ENCODE measurements around the gene SNCB. TPM values are rescaled to one million over a fixed set of nuclear protein-coding genes. Genes with fewer than 3 reads are reported as not detected.

SNCB gene
- total and polyA plus RNA-seq, 2 of the 8 experiments (the other 6 are each of a cell fraction or from before 2014, with no cell fraction given) = 4.2 to 5.9 TPM

- Histone ChIP-seq H4K5ac (ENCODE audit: insufficient read length, low read depth, low read length) (no peak overlapping the region), H4K91ac (replicated peaks; ENCODE audit: insufficient read length, low read length) (no peak overlapping the region), H3K9ac (replicated peaks in 1 of 4; ENCODE audit: extremely low read depth in 1 of 4, low read depth in 3 of 4, low read length in 3 of 4) (no peak overlapping the region), H3K23me2 (ENCODE audit: low read depth, low read length) (no peaks in the 10 kb centered on the region), H2BK20ac (ENCODE audit: low read length) (no peak overlapping the region), H3K4me1 (replicated peaks in 1 of 4; ENCODE audit: control insufficient read depth in 3 of 4, insufficient read depth in 4 of 4, low read length in 3 of 4) (peaks cover 0 to 2% (median under 1%) of the 10 kb centered on the region in 4 experiments; a peak in 1 of 7 replicates), H3K27me3 (replicated peaks in 1 of 4; ENCODE audit: control insufficient read depth in 3 of 4, extremely low read depth in 1 of 4, insufficient read depth in 3 of 4, low read length in 3 of 4) (peaks cover 0 to 2% (median 0%) of the 10 kb centered on the region in 4 experiments; a peak in 2 of 7 replicates), H2AK5ac (ENCODE audit: low read depth, low read length) (no peak overlapping the region), H2BK5ac (ENCODE audit: low read depth, low read length) (no peak overlapping the region), H3K4me3 (ENCODE audit: extremely low read depth in 1 of 4, insufficient read depth in 2 of 4, low read depth in 3 of 4, low read length in 4 of 4) (no peak overlapping the region), H3K4ac (replicated peaks; ENCODE audit: insufficient read length, low read depth, low read length) (no peak overlapping the region), H3K79me1 (ENCODE audit: low read depth, low read length) (no peaks in the 10 kb centered on the region), H3K4me2 (ENCODE audit: insufficient read depth in 1 of 2, low read depth in 2 of 2, low read length in 2 of 2) (no peak overlapping the region), H3K9me3 (ENCODE audit: insufficient read depth in 2 of 2, low read depth in 1 of 2, low read length in 1 of 2) (no peaks in the 10 kb centered on the region), H4K20me1 (replicated peaks in 1 of 2; ENCODE audit: control insufficient read depth in 1 of 2, insufficient read depth in 2 of 2, low read length in 2 of 2) (no peaks in the 10 kb centered on the region), H2AFZ (ENCODE audit: low read length) (no peak overlapping the region), H3K36me3 (ENCODE audit: control insufficient read depth in 2 of 4, insufficient read depth in 4 of 4, low read length in 3 of 4) (no peaks in the 10 kb centered on the region), H2BK15ac (ENCODE audit: low read length) (peak overlapping the region; percentile 19; the same call in 1 of the 2 replicates), H3K79me2 (ENCODE audit: control insufficient read depth in 1 of 2, insufficient read depth in 2 of 2, low read length in 2 of 2) (no peaks in the 10 kb centered on the region), H4K8ac (ENCODE audit: extremely low read depth, insufficient read depth, low read length) (no peak overlapping the region), H3K56ac (replicated peaks; ENCODE audit: insufficient read length, low read depth, low read length) (no peak overlapping the region), H2BK120ac (replicated peaks; ENCODE audit: low read depth, low read length) (no peak overlapping the region), H3K14ac (ENCODE audit: insufficient read length) (no peak overlapping the region), H3K18ac (ENCODE audit: extremely low read depth, low read length) (no peak overlapping the region), H3K27ac (ENCODE audit: low read depth, low read length) (no peak overlapping the region), H3K23ac (ENCODE audit: insufficient read length) (no peak overlapping the region), H2BK12ac (ENCODE audit: low read depth, low read length) (0 out of 2 replicates have a peak overlapping the region, but pooled peaks have one; percentile 19)
- DNase-seq (ENCODE audit: low read depth in 1 of 2, low spot score in 2 of 2) (no peak), FAIRE-seq (no peak)
- POLR2A ChIA-PET (ENCODE audit: partially characterized antibody) = interaction anchor here (0.9 to 1.7 kb wide), 5 partner anchors 20 to 189 kb away, joined by 4 read pairs; partner anchors contain the start of genes HIGD2A, NOP16 and RNF44
- CTCF ChIA-PET (ENCODE audit: partially characterized antibody) = interaction anchor here (0.5 to 4.2 kb wide), 22 partner anchors 10 to 269 kb away, joined by 3 to 27 read pairs (median 6); partner anchors contain the start of genes CDHR2, EIF4E1B, RNF44 and SNCB
- 93% methylated on average over 32 of the region's 36 CpGs; no CpG with 5 or more reads in 1 of the 2 experiments for WGBS, 2 experiments (ENCODE audit: extremely low coverage in 1 of 2, insufficient coverage in 1 of 2, insufficient read length in 1 of 2, insufficient replicate concordance in 2 of 2, low coverage in 1 of 2, low lambda C conversion rate in 2 of 2, missing lambda C conversion rate in 1 of 2)
- TF ChIP-seq TAF7 (optimal IDR thresholded peaks at IDR 0.05; ENCODE audit: borderline replicate concordance, low read depth, low read length) (no peak), POLR2AphosphoS5 (IDR thresholded peaks at IDR 0.05; ENCODE audit: low read depth, low read length) (no peak), JUND (IDR thresholded peaks at IDR 0.05; ENCODE audit: low read length) (no peak), FOSL1 (IDR thresholded peaks at IDR 0.05; ENCODE audit: insufficient read depth, low read depth, low read length) (no peak), BRCA1 (IDR thresholded peaks at IDR 0.05; ENCODE audit: low read depth, low read length) (no peak), GABPA (IDR thresholded peaks at IDR 0.05; ENCODE audit: borderline replicate concordance, insufficient read depth, low read length) (no peak), ATF3 (IDR thresholded peaks at IDR 0.05; ENCODE audit: insufficient read depth, low read depth, low read length) (no peak), SIX5 (IDR thresholded peaks at IDR 0.05; ENCODE audit: low read depth, low read length) (no peak), MAX (IDR thresholded peaks at IDR 0.05) (no peak), SP1 (IDR thresholded peaks at IDR 0.05; ENCODE audit: low read depth, low read length) (no peak), HDAC6 (IDR thresholded peaks at IDR 0.05; ENCODE audit: low read depth, low read length) (no peak)
These were observed 52.8 kb downstream of the SNCB start for GRCh38 chr5:176577312-176578176.
